Activated CD4-positive, CD25-positive, alpha-beta regulatory T cell treated with anti-CD3 and anti-CD28 coated beads, Interleukin-2, amount 50 U/mL, for 72 hours (primary cell): ENCODE data around the gene PRR20G.

Experiments used
- DNase-seq: peaks from one replicate; pipeline ENCODE4 v3.0.0; 2021

The PRR20G gene

GRCh38 chr3:127262533-127262932 is 25.3 kb downstream of the PRR20G start:
- DNase-seq, result no peak

GRCh38 chr3:127261925-127262324 is 25.9 kb downstream of the PRR20G start:
- DNase-seq, result no peak

DNA sequence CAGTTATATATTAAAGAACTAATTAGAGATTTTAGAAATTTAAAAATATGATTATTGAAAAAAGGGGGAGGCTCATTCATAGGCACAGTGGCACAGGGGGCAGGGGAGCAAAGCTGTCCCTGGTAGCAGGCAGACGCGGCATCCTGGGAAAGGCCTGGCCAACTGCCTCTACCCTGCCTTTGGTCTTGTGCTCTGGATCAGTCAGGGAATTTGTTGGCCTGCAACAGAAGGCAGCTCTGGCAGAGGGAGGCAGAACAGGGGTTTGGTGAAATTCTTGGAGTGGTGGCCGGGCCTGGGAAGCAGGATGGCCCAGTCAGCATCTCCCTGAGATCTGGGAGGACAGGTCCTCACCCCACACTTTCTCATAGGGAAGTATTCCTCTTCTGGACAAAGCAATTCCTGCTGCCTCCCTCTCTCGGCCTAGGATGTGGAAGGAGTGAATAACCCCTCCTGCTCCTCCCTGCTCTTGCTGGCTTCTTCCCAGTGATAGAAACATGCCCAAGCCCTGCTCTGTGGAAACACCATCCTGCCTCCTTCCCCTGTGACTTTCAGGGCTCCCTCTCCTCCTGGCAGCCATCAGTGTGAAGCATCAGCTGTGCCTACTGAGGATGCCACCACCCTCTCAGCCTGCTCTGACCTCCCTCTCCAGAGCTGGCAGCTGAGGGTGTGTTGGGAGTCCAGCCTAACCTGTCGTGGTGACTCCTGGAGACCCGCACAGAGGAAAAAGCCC is 26.9 kb downstream of the PRR20G start:
- DNase-seq, result no peak

DNA sequence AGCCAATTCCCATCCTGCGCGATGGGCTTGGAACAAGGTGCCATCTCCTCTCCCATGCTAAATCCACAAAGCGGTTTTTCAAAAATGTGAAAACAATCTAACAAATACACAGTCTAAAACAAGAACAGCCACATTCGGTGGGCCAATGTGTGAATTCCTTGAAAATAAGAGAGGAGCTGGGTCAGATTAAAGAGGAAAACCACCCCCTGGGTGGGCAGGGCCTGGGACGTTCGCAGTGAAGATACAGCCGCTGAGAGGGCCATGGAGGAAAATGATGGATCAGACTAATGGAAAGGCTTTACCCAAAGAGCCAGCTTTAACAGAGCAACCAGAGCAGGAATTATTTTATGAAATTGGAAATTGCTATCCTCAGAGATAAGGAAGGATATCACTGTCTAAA is 27.4 kb downstream of the PRR20G start:
- DNase-seq, result no peak

- no peak for DNase-seq
These were observed 28.0 kb downstream of the PRR20G start for GRCh38 chr3:127259882-127260281.

DNA sequence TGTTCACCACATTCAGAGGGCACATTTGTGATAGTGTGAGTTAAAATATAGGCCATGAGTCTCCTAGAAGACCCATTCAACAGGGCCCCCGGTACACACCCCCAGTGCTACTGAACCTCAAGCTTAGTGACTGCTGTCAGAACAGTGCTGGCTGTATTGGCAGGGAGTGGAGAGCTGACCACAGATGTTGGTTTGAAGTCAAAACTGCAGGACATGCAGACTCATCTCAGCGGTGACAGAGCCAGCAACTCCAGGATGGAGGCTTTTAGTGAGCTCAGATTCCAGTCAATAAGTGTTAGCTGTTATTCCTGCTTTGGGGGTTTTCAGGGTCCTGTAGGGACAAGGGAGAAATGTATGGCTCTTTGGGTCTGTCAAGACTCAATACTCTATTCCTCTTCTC is 29.1 kb downstream of the PRR20G start:
- DNase-seq, result no peak

DNA sequence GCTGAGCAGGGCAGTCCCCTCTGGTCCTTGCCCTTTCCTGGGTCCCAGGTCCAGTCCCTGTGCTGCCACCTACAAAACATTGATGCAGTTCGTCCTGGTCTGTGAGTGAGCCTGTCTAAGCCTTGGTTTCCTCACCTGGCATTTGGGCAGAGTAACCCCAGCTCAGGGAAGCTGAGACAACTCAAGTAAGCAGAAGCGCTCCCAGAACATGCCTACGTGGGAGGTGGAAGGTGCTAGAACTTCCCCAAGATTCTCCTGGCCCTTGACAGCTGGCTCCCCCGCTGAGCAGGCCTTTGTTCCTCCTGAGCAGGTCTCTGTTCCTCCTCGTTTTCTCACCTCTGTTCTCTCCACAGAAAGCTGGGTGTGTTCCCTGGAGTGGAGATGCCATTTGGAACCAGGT is 30.5 kb downstream of the PRR20G start:
- DNase-seq, result no peak

DNA sequence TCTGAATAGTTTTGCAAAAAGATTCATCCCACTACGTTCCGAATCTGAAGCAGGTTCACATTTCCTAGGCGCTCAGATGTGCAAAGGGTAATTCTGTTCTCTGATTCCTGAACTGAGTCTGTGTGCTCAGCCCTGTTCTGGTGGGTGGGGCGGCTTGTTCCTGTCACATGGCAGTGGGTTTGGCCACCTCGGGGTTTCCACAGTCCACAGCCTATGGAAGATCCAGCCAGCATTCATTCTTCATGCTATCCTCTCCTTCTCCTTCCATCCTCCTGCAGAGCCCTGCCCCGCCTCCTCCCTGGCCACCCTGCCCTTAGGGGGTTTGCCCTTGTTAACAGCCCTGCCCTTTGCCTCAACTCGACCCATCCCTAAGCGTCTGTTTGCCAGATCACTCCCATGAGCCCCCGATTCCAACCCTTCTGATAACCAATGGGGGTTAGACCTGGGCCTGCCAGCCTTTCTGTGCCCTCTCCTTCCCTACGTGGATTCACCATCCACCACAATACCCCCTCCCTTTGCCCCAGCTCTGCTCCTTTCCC is 31.0 kb downstream of the PRR20G start:
- DNase-seq, result no peak

GRCh38 chr3:127256138-127256537 is 31.7 kb downstream of the PRR20G start:
- no peak for DNase-seq

- no peak for DNase-seq
These were observed 32.3 kb downstream of the PRR20G start for GRCh38 chr3:127255516-127255915.

GRCh38 chr3:127254730-127255129 is 33.1 kb downstream of the PRR20G start:
- no peak for DNase-seq

DNA sequence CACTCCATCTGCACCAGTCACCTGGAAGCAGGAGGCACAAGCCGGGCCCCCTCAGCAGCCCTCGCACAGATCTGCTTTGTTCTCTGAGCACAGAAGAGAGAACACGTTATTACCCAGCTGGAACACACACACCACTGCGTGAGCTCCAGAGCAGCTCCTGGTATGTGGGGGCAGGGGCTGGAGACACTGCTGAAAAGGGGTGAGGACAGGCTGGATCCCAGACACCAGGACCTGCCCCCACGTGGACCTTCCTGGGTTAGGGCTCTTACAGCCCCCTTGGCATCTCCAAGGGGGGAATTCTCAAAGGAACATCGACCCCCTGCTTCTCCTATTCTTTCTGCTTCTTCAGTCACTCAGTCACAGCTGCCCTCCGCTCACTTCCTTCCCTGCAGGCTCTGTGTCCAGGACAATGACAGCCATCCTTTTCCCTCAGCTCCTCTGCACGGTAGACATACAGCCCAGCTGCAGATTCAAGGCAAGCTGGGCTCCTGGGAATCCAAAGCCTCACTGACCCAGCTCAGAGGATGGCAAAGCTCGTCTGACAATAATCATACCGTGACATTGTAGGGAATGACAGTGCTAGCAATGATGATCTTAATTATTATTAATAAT is 33.7 kb downstream of the PRR20G start:
- no peak for DNase-seq

GRCh38 chr3:127253491-127253890 is 34.4 kb downstream of the PRR20G start:
- DNase-seq, result no peak

- DNase-seq, result no peak
These were observed 35.4 kb downstream of the PRR20G start for GRCh38 chr3:127252446-127252845.

DNA sequence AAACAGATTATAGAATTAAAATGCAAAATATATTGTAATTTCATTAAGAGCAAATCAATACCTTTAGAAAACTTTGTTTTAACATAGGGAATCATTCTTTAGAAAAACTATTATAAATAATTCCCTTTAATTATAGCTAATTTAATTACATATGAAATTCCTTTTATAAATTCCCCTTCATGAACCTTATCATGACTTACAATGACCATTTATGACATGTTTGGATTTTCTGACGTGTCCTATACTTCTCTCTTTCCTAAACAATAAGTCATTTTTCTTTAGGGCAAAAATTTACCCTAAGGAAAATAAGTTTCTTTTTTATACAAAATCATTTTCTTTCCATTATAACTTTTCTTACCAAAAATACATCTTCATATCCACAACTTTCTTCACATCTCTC is 37.8 kb downstream of the PRR20G start:
- DNase-seq, result no peak

DNA sequence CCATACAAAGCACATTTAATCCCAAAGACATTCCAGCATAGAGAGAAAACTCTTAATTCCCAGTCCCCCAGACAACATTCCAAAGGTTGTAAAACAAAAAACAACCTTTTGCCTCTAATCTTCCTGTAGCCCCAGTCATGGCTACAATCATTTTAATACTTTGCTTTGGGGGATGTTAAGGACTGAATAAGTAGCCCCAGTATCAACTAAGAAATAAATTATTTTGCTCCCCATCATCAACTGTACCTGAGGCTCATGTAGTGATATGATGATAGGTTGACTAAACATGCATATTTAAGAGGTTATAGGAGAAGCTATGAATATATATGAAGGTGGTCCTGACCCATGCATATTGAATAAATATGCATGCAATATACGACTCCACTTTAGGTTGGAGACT is 40.6 kb downstream of the PRR20G start:
- DNase-seq, result no peak

DNA sequence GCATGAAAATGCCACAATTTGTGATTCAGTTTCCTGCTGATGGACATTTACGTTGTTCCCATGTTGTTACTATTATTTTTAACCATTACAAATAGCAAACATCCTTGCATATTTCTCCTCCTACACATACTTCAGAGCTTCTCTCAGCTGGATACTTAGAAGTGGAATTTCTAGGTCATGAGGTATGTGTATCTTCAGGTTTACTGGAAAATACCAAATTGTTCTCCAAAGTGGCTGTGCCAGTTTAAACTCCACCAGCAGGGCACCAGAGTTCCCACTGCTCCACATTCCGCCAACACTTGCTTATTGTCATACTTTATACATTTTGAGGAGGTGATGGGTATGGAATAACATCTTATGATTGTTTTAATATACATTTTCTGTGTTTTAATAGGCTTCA is 49.2 kb downstream of the PRR20G start:
- DNase-seq, result no peak

- no peak for DNase-seq
These were observed 50.0 kb downstream of the PRR20G start for GRCh38 chr3:127237835-127238234.

- DNase-seq, result no peak
These were observed 52.1 kb downstream of the PRR20G start for GRCh38 chr3:127235706-127236105.

- DNase-seq, result no peak
These were observed 53.1 kb downstream of the PRR20G start for GRCh38 chr3:127234778-127235177.
